Upper lobe of left lung (tissue), 6 donors: ENCODE results near the gene CD6. TPM values are rescaled to one million over a fixed set of nuclear protein-coding genes. Genes with fewer than 3 reads are reported as not detected.

Experiments
- ATAC-seq, 2 donors: fragments of 200-7000 bp; cut with Tn5 transposase; one replicate each; pipeline ENCODE4 v1.9.1; 2022; ENCODE audit warnings: mild to moderate bottlenecking in 2 of 2, moderate library complexity in 2 of 2; ENCODE audit not compliant: low FRiP score in 2 of 2
- DNase-seq, 2 donors: peaks; one replicate each; pipeline ENCODE4 v3.0.0-alpha.2; 2019 to 2020
- H3K27ac ChIP-seq, 4 donors: fragments of 200-600 bp; sonication (generic); one replicate each; pipeline ENCODE4 v1.5.1; 2016 to 2019
- H3K27me3 ChIP-seq, 4 donors: fragments of 200-600 bp; sonication (generic); one replicate each; pipeline ENCODE4 v1.5.1; 2017 to 2019
- H3K36me3 ChIP-seq, 4 donors: fragments of 200-600 bp; sonication (generic); one replicate each; pipeline ENCODE4 v1.5.1; 2016 to 2019
- H3K4me1 ChIP-seq, 4 donors: fragments of 200-600 bp; sonication (generic); one replicate each; pipeline ENCODE4 v1.5.1; 2018 to 2019
- H3K4me3 ChIP-seq, 4 donors: fragments of 200-600 bp; sonication (generic); one replicate each; pipeline ENCODE4 v1.5.1; 2017 to 2019; ENCODE audit warnings: mild to moderate bottlenecking in 2 of 4, moderate library complexity in 1 of 4
- H3K9me3 ChIP-seq, 4 donors: fragments of 200-600 bp; sonication (generic); one replicate each; pipeline ENCODE4 v1.5.1; 2018 to 2019
- CTCF ChIP-seq, 6 experiments: fragments of 450-650 bp in 4 of 6; fragments of 200-600 bp in 2 of 6; sonication (generic) in 2 of 6; IDR thresholded peaks; one replicate each; pipeline ENCODE4 v1.5.1; 2016 to 2019; ENCODE audit warnings: antibody characterized with exemption in 6 of 6
- EP300 ChIP-seq, 4 donors: sonication (generic); formaldehyde crosslinking; IDR thresholded peaks; one replicate each; pipeline ENCODE4 v1.5.1; 2017; ENCODE audit warnings: antibody characterized with exemption in 4 of 4, control low read depth in 2 of 4
- POLR2A ChIP-seq, 4 donors: fragments of 450-650 bp; IDR thresholded peaks; one replicate each; pipeline ENCODE4 v1.5.1; 2016 to 2017; ENCODE audit warnings: antibody characterized with exemption in 4 of 4, mild to moderate bottlenecking in 2 of 4
- POLR2AphosphoS5 ChIP-seq, 2 donors: sonication (generic); formaldehyde crosslinking; IDR thresholded peaks; one replicate each; pipeline ENCODE4 v1.5.1; 2017; ENCODE audit warnings: antibody characterized with exemption in 2 of 2
- WGBS, 2 donors: methylation state at CpG; one replicate each; pipeline ENCODE4 v1.1.5; 2017 to 2018; 5-methylcytosine and 5-hydroxymethylcytosine counted together
- total RNA-seq, 6 donors: library from RNA; depleted of rRNA in 4 of 6; stranded (reverse); fragments of >200 nt in 4 of 6; gene quantifications; one replicate each; pipeline versions ENCODE4 v1.1.0 to v1.2.1, GENCODE V29; 2016 to 2021
- donor health status: DM: no; HTN: no; CAD: no; lungs with moderate emphysema.
- donor health status: DM: no; HTN: yes; CAD: no; lungs with severe emphysema.

The CD6 gene
- total RNA-seq, 6 donors from 2014 or later: 3.8 to 27.2 (median 5.3) TPM

GRCh38 chr11:60927061-60927592 is 44.4 kb upstream of the CD6 start:
- H3K4me3 ChIP-seq: no peak overlapping the region
- peaks cover under 1 to 14% (median 8%) of the 10 kb centered on the region in 4 donors for H3K36me3 ChIP-seq
- peaks cover 2 to 10% (median 8%) of the 10 kb centered on the region in 4 donors for H3K27me3 ChIP-seq
- peaks cover 12 to 25% (median 19%) of the 10 kb centered on the region in 4 donors for H3K4me1 ChIP-seq
- ATAC-seq (no peak), DNase-seq (peak in 1 of 2 donors; percentile 38)
- no peaks in the 10 kb centered on the region for H3K9me3 ChIP-seq
- WGBS, 2 donors: 92 to 95% methylated on average over 4 to 8 of the region's 8 CpGs
- TF ChIP-seq POLR2AphosphoS5 (IDR thresholded peaks at IDR 0.05): no peak
- TF ChIP-seq EP300 (IDR thresholded peaks at IDR 0.05): no peak
- no peak for TF ChIP-seq CTCF (IDR thresholded peaks at IDR 0.05)
- TF ChIP-seq POLR2A (IDR thresholded peaks at IDR 0.05): no peak
- no peak overlapping the region for H3K27ac ChIP-seq

- H3K4me3 ChIP-seq: no peak overlapping the region
- peaks cover 2 to 10% (median 8%) of the 10 kb centered on the region in 4 donors for H3K27me3 ChIP-seq
- no peak overlapping the region for H3K27ac ChIP-seq
- H3K4me1 ChIP-seq: peaks cover 12 to 25% (median 19%) of the 10 kb centered on the region in 4 donors
- DNase-seq (peak in 1 of 2 donors; percentile 52), ATAC-seq (no peak)
- peaks cover 0 to 9% (median 4%) of the 10 kb centered on the region in 4 donors for H3K36me3 ChIP-seq
- WGBS, 2 donors: 84 to 90% methylated on average over 15 to 16 of the region's 16 CpGs
- no peaks in the 10 kb centered on the region for H3K9me3 ChIP-seq
- TF ChIP-seq CTCF (IDR thresholded peaks at IDR 0.05) (no peak), EP300 (IDR thresholded peaks at IDR 0.05) (no peak)
These were observed 43.9 kb upstream of the CD6 start for GRCh38 chr11:60927600-60927999.

- H3K27me3 ChIP-seq: peaks cover 2 to 10% (median 8%) of the 10 kb centered on the region in 4 donors
- no peak overlapping the region for H3K4me3 ChIP-seq
- WGBS, 2 donors: 94 to 95% methylated on average over 10 to 18 of the region's 20 CpGs
- TF ChIP-seq POLR2AphosphoS5 (IDR thresholded peaks at IDR 0.05): no peak
- TF ChIP-seq POLR2A (IDR thresholded peaks at IDR 0.05): no peak
- TF ChIP-seq CTCF (IDR thresholded peaks at IDR 0.05): no peak
- TF ChIP-seq EP300 (IDR thresholded peaks at IDR 0.05): no peak
- no peaks in the 10 kb centered on the region for H3K36me3 ChIP-seq
- DNase-seq (peak in 1 of 2 donors; percentile 77), ATAC-seq (no peak)
- H3K27ac ChIP-seq: no peak overlapping the region
- H3K9me3 ChIP-seq: no peaks in the 10 kb centered on the region
- peaks cover 12 to 25% (median 19%) of the 10 kb centered on the region in 4 donors for H3K4me1 ChIP-seq
These were observed 42.9 kb upstream of the CD6 start for GRCh38 chr11:60928563-60929001.

- H3K4me3 ChIP-seq: no peak overlapping the region
- no peak for ATAC-seq
- peaks cover under 1 to 5% (median 2%) of the 10 kb centered on the region in 4 donors for H3K27me3 ChIP-seq
- 83% methylated on average over 4 of the region's 4 CpGs for WGBS, 2 donors
- TF ChIP-seq EP300 (IDR thresholded peaks at IDR 0.05) (no peak), CTCF (IDR thresholded peaks at IDR 0.05) (no peak), POLR2AphosphoS5 (IDR thresholded peaks at IDR 0.05) (no peak), POLR2A (IDR thresholded peaks at IDR 0.05) (no peak)
- no peak for DNase-seq
- no peaks in the 10 kb centered on the region for H3K9me3 ChIP-seq
- no peak overlapping the region for H3K27ac ChIP-seq
- H3K4me1 ChIP-seq: peaks cover 6 to 13% (median 10%) of the 10 kb centered on the region in 4 donors
- H3K36me3 ChIP-seq: no peaks in the 10 kb centered on the region
These were observed 41.7 kb upstream of the CD6 start for GRCh38 chr11:60929764-60930163.

GRCh38 chr11:60930394-60930793 is 41.1 kb upstream of the CD6 start:
- no peak overlapping the region for H3K27ac ChIP-seq
- DNase-seq: peak in 1 of 2 donors; percentile 51
- no peak for TF ChIP-seq EP300 (IDR thresholded peaks at IDR 0.05)
- TF ChIP-seq POLR2AphosphoS5 (IDR thresholded peaks at IDR 0.05): no peak
- TF ChIP-seq CTCF (IDR thresholded peaks at IDR 0.05): no peak
- no peak for TF ChIP-seq POLR2A (IDR thresholded peaks at IDR 0.05)
- H3K36me3 ChIP-seq: no peaks in the 10 kb centered on the region
- no peak for ATAC-seq
- H3K9me3 ChIP-seq: no peaks in the 10 kb centered on the region
- WGBS, 2 donors: 100% methylated on average over 4 of the region's 4 CpGs; no CpG with 5 or more reads in 1 of the 2 donors
- no peak overlapping the region for H3K4me3 ChIP-seq
- no peaks in the 10 kb centered on the region for H3K27me3 ChIP-seq
- peaks cover 0 to 8% (median 3%) of the 10 kb centered on the region in 4 donors for H3K4me1 ChIP-seq
